Stomach (tissue), 4 donors: Measurements from ENCODE around the gene PDPK1.

Experiments
- EP300 ChIP-seq: sonication (generic); formaldehyde crosslinking; IDR thresholded peaks from one replicate; pipeline ENCODE4 v1.6.1; 2017; ENCODE audit warnings: antibody characterized with exemption
- POLR2AphosphoS5 ChIP-seq, 3 donors: sonication (generic); formaldehyde crosslinking; IDR thresholded peaks; one replicate each; pipeline ENCODE4 v1.6.1; 2016; ENCODE audit warnings: antibody characterized with exemption in 3 of 3
- TF ChIP-seq, protein P1 (sequence below), 7 experiments: fragments of 450-650 bp in 4 of 7; fragments of 200-600 bp in 3 of 7; sonication (generic) in 3 of 7; IDR thresholded peaks; one replicate each; pipeline ENCODE4 v1.5.1; 2016 to 2019; ENCODE audit warnings: antibody characterized with exemption in 7 of 7, control low read depth in 2 of 7, mild to moderate bottlenecking in 1 of 7

DNA sequence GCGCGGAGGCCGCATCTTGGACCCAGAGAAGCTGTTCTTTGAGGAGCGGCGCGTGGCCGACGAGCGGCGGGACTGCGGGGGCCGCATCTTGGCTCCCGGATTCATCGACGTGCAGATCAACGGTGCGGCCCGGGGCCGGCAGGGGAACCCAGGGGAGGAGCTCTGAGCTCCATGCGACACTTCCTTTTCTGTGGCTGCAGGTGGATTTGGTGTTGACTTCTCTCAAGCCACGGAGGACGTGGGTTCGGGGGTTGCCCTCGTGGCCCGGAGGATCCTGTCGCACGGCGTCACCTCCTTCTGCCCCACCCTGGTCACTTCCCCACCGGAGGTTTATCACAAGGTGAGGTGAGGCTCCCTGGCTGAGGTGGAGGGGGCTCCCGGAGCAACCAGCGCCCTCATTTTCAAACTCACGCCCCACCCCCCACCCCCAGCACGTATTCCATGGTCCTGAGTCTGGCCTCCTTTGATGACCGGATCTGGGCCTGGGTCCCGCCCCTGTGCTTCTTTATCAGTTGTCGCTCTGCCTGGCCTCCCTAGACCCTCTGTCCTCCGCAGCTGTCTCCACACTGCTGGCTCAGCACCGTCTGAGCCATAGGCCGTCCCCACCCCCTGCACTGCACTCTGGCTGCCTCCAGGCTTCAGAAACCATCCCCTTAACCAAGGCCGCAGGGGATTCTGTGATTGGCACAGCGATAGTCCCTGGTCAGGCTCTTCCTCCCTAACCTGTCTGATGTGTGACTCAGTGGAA lies 16.9 kb upstream of the PDPK1 start:
- TF ChIP-seq, protein P1, sequence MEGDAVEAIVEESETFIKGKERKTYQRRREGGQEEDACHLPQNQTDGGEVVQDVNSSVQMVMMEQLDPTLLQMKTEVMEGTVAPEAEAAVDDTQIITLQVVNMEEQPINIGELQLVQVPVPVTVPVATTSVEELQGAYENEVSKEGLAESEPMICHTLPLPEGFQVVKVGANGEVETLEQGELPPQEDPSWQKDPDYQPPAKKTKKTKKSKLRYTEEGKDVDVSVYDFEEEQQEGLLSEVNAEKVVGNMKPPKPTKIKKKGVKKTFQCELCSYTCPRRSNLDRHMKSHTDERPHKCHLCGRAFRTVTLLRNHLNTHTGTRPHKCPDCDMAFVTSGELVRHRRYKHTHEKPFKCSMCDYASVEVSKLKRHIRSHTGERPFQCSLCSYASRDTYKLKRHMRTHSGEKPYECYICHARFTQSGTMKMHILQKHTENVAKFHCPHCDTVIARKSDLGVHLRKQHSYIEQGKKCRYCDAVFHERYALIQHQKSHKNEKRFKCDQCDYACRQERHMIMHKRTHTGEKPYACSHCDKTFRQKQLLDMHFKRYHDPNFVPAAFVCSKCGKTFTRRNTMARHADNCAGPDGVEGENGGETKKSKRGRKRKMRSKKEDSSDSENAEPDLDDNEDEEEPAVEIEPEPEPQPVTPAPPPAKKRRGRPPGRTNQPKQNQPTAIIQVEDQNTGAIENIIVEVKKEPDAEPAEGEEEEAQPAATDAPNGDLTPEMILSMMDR (IDR thresholded peaks at IDR 0.05) = no peak
- no peak for TF ChIP-seq POLR2AphosphoS5 (IDR thresholded peaks at IDR 0.05)
- TF ChIP-seq EP300 = no peak
